SU-DHL-6 (cell line): Measurements from ENCODE around the gene DRC7.
"Not testable (repeated sequence)": the region's sequence is repeated elsewhere in the genome, so short reads cannot be mapped to it uniquely, and the experiment has no call there.

Experiments
- H2AFZ ChIP-seq: fragments of 200-600 bp; sonication (generic); 2 replicates; pipeline ENCODE4 v1.6.1; 2014; ENCODE audit warnings: low read depth, mild to moderate bottlenecking, moderate library complexity, mixed read lengths, antibody characterized with exemption, low read length; ENCODE audit not compliant: severe bottlenecking
- H3F3A ChIP-seq: fragments of 200-600 bp; shearing (Covaris generic); 2 replicates; pipeline ENCODE4 v1.6.0; 2016; ENCODE audit warnings: antibody characterized with exemption, mild to moderate bottlenecking; ENCODE audit not compliant: insufficient read depth
- H3K27ac ChIP-seq: fragments of 200-600 bp; sonication (generic); 2 replicates; pipeline ENCODE4 v1.5.1; 2016; ENCODE audit warnings: low read depth, mild to moderate bottlenecking, low read length, moderate library complexity, mixed read lengths
- H3K27me3 ChIP-seq: fragments of 200-600 bp; sonication (generic), shearing (Covaris generic); 2 replicates; pipeline ENCODE4 v1.6.0; 2014; ENCODE audit warnings: mild to moderate bottlenecking, low read length
- H3K36me3 ChIP-seq: fragments of 200-600 bp; sonication (generic); 2 replicates; pipeline ENCODE4 v1.6.1; 2014; ENCODE audit warnings: mild to moderate bottlenecking, low read length, mixed read lengths
- H3K4me2 ChIP-seq: fragments of 300-600, 200-600 bp; shearing (Covaris generic), sonication (generic); 2 replicates; pipeline ENCODE4 v1.6.0; 2014; ENCODE audit warnings: low read length, low read depth, mild to moderate bottlenecking; ENCODE audit not compliant: poor library complexity, severe bottlenecking
- H3K4me3 ChIP-seq: fragments of 200-600 bp; sonication (generic); 2 replicates; pipeline ENCODE4 v1.5.1; 2014; ENCODE audit warnings: antibody characterized with exemption, low read length, mild to moderate bottlenecking, mixed read lengths; ENCODE audit not compliant: insufficient read depth, poor library complexity, severe bottlenecking
- H3K79me2 ChIP-seq: fragments of 200-600 bp; sonication (generic); 2 replicates; pipeline ENCODE4 v1.6.1; 2014; ENCODE audit warnings: mild to moderate bottlenecking, low read length, moderate library complexity; ENCODE audit not compliant: insufficient read depth
- H3K9ac ChIP-seq: fragments of 200-600 bp; sonication (generic); 2 replicates; pipeline ENCODE4 v1.7.0; 2014; ENCODE audit warnings: mild to moderate bottlenecking, low read length
- H3K9me2 ChIP-seq: fragments of 200-600 bp; sonication (generic); replicated peaks from 2 replicates; pipeline ENCODE4 v1.6.1; 2014; ENCODE audit warnings: low read length; ENCODE audit not compliant: insufficient read depth
- H3K9me3 ChIP-seq: fragments of 200-600 bp; sonication (generic); 2 replicates; pipeline ENCODE4 v1.6.1; 2014; ENCODE audit warnings: low read length, mixed read lengths; ENCODE audit not compliant: insufficient read depth
- H4K20me1 ChIP-seq: fragments of 200-600 bp; sonication (generic); 2 replicates; pipeline ENCODE4 v1.6.1; 2014; ENCODE audit warnings: low read depth, mild to moderate bottlenecking, antibody characterized with exemption, low read length, moderate library complexity, mixed read lengths
- CTCF ChIP-seq: fragments of 200-600 bp; sonication (generic); IDR thresholded peaks from one replicate; pipeline ENCODE4 v1.5.1; 2017; ENCODE audit warnings: antibody characterized with exemption, mild to moderate bottlenecking, low read length, moderate library complexity; ENCODE audit not compliant: insufficient read depth, poor library complexity, severe bottlenecking
- EZH2phosphoT487 ChIP-seq: fragments of 200-600 bp; sonication (generic), shearing (Covaris generic); conservative IDR thresholded peaks from 2 replicates; pipeline ENCODE4 v1.6.1; 2018; ENCODE audit warnings: mild to moderate bottlenecking, antibody characterized with exemption, low read length, moderate library complexity, mixed read lengths

DRC7 gene

DNA sequence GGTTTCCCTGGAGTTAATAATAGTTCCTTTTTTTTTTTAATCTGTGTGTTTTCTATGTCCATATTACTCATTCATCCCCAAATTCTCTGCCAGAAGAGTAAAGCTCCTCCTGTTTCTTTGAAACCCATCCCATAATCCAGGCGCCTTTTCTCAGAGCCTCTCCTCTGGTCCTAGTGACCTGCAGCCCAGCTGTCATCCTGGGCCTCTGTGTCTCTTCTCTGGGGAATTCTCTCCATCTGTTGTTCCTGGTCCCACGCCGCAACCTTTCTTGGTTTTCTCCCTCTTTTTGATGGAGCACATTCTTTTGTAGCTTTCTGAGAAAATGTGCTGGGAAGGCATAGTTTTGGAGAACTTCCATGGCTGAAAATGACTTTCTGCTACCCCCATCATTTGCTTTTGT lies 51.2 kb downstream of the DRC7 start:
- Histone ChIP-seq H3K9ac (no peak overlapping the region), H3K27ac (no peak overlapping the region), H4K20me1 (no peaks in the 10 kb centered on the region), H3F3A (no peaks in the 10 kb centered on the region), H3K36me3 (no peaks in the 10 kb centered on the region), H3K4me2 (no peak overlapping the region), H3K27me3 (no peaks in the 10 kb centered on the region), H3K9me2 (no peaks in the 10 kb centered on the region), H3K4me3 (no peak overlapping the region), H3K9me3 (no peaks in the 10 kb centered on the region), H2AFZ (no peak overlapping the region), H3K79me2 (no peaks in the 10 kb centered on the region)
- no peak for TF ChIP-seq CTCF
- TF ChIP-seq EZH2phosphoT487, result no peak

- H3K9ac ChIP-seq, H4K20me1 ChIP-seq, H3K9me3 ChIP-seq, H3K27ac ChIP-seq, H3K27me3 ChIP-seq, H3F3A ChIP-seq, H3K4me2 ChIP-seq, H3K4me3 ChIP-seq, H3K79me2 ChIP-seq, H2AFZ ChIP-seq, H3K36me3 ChIP-seq, H3K9me2 ChIP-seq: not testable (repeated sequence)
These were observed 51.7 kb downstream of the DRC7 start for GRCh38 chr16:57746316-57746715.

DNA sequence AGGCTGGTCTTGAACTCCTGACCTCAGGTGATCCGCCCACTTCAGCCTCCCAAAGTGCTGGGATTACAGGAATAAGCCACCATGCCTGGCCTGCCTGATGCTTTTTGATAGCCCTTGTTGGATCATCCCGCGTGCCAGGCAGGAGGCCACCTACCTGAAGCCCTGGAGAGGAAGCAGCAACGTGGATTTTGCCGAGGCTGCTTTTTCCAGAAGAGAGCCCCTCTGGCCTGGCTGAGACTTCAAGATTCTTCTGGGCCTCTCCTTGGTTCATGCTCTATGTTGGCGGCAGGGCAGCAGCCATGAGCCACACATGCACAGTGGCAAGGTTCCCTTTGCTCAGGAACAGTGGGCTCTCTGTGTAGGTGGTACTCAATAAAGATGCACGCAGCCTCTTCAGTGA lies 52.5 kb downstream of the DRC7 start:
- no peak overlapping the region for H3K9ac ChIP-seq
- H3K4me3 ChIP-seq, result no peak overlapping the region
- H3F3A ChIP-seq, result no peaks in the 10 kb centered on the region
- TF ChIP-seq CTCF, result no peak
- TF ChIP-seq EZH2phosphoT487, result no peak
- no peak overlapping the region for H2AFZ ChIP-seq
- no peak overlapping the region for H3K4me2 ChIP-seq
- H3K36me3 ChIP-seq, result no peaks in the 10 kb centered on the region
- no peaks in the 10 kb centered on the region for H3K9me3 ChIP-seq
- no peak overlapping the region for H3K27ac ChIP-seq
- H3K79me2 ChIP-seq, result no peaks in the 10 kb centered on the region
- H3K9me2 ChIP-seq, result no peaks in the 10 kb centered on the region
- no peaks in the 10 kb centered on the region for H3K27me3 ChIP-seq
- no peaks in the 10 kb centered on the region for H4K20me1 ChIP-seq

DNA sequence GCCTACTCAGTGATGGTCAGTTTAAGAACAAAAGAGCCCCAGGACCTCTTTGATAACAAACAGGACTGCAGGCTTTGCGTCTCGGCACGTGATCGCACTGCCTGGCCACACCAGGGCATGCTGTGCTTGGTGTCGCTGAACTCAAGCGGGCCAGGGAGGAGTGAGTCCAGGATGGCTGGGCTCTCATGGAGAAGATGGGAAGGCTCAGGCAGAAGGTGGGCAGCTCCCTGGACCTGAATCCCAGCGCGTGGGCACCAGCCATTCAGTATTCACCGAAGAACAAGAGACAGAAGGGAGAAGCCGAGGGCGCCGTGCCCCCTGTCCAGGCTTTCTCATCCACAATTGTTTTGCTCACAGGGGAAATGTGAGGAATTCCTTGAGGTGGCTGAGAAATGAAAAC lies 52.9 kb downstream of the DRC7 start:
- H3K36me3 ChIP-seq, result no peaks in the 10 kb centered on the region
- H3K9me3 ChIP-seq, result no peaks in the 10 kb centered on the region
- no peaks in the 10 kb centered on the region for H3F3A ChIP-seq
- no peaks in the 10 kb centered on the region for H3K27me3 ChIP-seq
- H3K27ac ChIP-seq, result no peak overlapping the region
- H3K4me3 ChIP-seq, result no peak overlapping the region
- no peak overlapping the region for H3K4me2 ChIP-seq
- no peak overlapping the region for H3K9ac ChIP-seq
- H3K9me2 ChIP-seq, result no peaks in the 10 kb centered on the region
- no peaks in the 10 kb centered on the region for H4K20me1 ChIP-seq
- no peak overlapping the region for H2AFZ ChIP-seq
- H3K79me2 ChIP-seq, result no peaks in the 10 kb centered on the region
- TF ChIP-seq EZH2phosphoT487 (no peak), CTCF (no peak)
